Mammary epithelial cell (primary cell): ENCODE data around the gene CTBS.

Source experiments
- EZH2 ChIP-seq: IDR thresholded peaks from 2 replicates; pipeline ENCODE4 v1.6.1; 2012; ENCODE audit warnings: low read length, inconsistent platforms, borderline replicate concordance
- TF ChIP-seq, protein P1 (sequence below), 2 donors: IDR thresholded peaks in 1 of 2; conservative IDR thresholded peaks in 1 of 2; 2 replicates each; pipeline ENCODE4 v1.5.1; 2011 to 2012; ENCODE audit warnings: inconsistent platforms in 2 of 2, low read length in 2 of 2, mild to moderate bottlenecking in 2 of 2, control low read depth in 1 of 2, low read depth in 1 of 2; ENCODE audit not compliant: insufficient read depth in 1 of 2; ENCODE audit errors: extremely low read depth in 1 of 2

DNA sequence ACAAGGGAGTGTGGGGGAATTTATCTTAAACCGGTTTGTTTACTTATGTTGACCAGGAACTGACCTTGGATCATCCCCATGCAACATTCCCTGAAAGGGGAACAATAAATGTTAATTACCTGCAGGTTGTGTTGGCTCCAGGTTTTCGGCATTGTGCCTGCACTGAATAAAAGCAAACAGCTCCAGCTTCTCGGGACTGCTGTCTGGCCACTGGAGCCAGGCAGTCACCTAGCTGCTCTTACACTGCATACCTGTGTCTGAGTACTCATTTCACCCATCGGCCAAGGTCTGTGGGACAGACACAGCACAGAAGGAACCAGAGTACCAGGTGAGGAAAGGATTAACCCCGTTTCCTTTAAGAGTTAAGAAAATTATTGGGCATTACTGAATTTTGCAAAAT lies 32.7 kb upstream of the CTBS start:
- TF ChIP-seq, protein P1, sequence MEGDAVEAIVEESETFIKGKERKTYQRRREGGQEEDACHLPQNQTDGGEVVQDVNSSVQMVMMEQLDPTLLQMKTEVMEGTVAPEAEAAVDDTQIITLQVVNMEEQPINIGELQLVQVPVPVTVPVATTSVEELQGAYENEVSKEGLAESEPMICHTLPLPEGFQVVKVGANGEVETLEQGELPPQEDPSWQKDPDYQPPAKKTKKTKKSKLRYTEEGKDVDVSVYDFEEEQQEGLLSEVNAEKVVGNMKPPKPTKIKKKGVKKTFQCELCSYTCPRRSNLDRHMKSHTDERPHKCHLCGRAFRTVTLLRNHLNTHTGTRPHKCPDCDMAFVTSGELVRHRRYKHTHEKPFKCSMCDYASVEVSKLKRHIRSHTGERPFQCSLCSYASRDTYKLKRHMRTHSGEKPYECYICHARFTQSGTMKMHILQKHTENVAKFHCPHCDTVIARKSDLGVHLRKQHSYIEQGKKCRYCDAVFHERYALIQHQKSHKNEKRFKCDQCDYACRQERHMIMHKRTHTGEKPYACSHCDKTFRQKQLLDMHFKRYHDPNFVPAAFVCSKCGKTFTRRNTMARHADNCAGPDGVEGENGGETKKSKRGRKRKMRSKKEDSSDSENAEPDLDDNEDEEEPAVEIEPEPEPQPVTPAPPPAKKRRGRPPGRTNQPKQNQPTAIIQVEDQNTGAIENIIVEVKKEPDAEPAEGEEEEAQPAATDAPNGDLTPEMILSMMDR (conservative IDR thresholded peaks at IDR 0.05 in 1 of 2, IDR thresholded peaks at IDR 0.05 in 1 of 2; ENCODE audit: extremely low read depth in 1 of 2, insufficient read depth in 1 of 2, low read depth in 1 of 2, low read length in 2 of 2): no peak
- TF ChIP-seq EZH2: no peak
